ENCODE measurements around the gene HIVEP3.

GRCh38 chr1:41647221-41648135 is 271.2 kb downstream of the HIVEP3 start:
- TF ChIP-seq, protein P1, sequence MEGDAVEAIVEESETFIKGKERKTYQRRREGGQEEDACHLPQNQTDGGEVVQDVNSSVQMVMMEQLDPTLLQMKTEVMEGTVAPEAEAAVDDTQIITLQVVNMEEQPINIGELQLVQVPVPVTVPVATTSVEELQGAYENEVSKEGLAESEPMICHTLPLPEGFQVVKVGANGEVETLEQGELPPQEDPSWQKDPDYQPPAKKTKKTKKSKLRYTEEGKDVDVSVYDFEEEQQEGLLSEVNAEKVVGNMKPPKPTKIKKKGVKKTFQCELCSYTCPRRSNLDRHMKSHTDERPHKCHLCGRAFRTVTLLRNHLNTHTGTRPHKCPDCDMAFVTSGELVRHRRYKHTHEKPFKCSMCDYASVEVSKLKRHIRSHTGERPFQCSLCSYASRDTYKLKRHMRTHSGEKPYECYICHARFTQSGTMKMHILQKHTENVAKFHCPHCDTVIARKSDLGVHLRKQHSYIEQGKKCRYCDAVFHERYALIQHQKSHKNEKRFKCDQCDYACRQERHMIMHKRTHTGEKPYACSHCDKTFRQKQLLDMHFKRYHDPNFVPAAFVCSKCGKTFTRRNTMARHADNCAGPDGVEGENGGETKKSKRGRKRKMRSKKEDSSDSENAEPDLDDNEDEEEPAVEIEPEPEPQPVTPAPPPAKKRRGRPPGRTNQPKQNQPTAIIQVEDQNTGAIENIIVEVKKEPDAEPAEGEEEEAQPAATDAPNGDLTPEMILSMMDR (IDR thresholded peaks at IDR 0.05; ENCODE audit: low read length): no peak
- no peak for TF ChIP-seq EZH2 (IDR thresholded peaks at IDR 0.05; ENCODE audit: borderline replicate concordance, low read length)

All from OCI-LY1 (cell line).